ENCODE results near the gene UBR1.
"Not testable (repeated sequence)": the region's sequence is repeated elsewhere in the genome, so short reads cannot be mapped to it uniquely, and the experiment has no call there.

Gene UBR1

GRCh38 chr15:43105778-43106485 is at the start of gene UBR1:
Gene UBR1 (minus strand): TSS chr15:43106038. CDS start chr15:43106022, 16 bp downstream.
- DNase-seq, result peak; percentile 96

- no peak for DNase-seq
These were observed 47.4 kb upstream of the UBR1 start for GRCh38 chr15:43153269-43153668.

DNA sequence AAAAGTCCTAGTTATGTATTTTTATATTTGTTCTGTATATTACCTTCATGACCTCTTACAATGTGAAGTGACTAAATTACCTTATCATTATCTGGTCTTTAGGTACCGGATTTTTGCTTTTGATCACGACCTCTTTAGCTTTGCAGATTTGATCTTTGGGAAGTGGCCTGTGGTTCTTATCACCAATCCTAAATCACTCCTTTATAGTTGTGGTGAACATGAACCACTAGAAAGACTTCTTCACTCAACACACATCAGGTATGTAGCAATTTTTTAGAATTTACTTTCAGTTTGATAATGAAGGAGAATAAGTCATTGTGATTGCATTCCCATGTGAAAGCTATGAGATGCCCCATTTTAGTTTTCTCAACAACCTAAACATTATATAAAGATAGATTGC is 45.9 kb upstream of the UBR1 start:
- no peak for DNase-seq

DNA sequence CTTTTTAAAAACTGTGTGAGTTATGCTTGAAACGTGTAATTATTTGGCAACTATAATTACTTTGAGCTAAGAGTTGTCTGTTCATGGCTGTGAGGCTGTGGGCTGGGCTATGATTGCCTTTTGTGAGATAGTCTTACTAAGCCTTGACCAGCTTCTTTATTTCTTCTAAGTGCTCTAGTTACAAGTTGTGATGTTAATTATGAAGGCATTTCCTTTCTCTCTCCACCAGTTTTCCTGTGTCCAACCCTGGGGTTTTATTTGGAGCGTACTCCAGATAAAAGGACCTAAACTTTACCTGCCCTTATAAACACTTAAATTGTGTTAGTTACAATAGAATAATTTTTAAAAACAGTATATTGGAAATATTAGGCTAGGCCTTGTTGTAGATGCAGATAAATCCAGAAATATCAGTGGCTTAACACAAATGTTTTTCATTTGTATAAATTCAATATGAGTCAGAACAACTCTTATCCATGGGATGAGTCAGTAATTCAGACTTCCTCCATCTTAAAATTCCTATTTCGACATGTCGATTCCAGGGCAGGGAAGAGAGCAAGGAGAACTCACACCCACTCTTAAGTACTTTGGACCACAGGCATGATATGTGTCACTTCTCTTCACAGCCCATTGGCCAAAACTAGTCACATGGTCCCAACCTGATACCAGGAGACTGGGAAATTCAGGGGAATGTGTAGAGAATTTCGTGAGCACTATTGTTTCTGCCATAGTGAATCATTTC is 44.5 kb upstream of the UBR1 start:
- peak; percentile 99 for DNase-seq

- DNase-seq, result no peak
These were observed 40.3 kb upstream of the UBR1 start for GRCh38 chr15:43146184-43146583.

- DNase-seq, result no peak
These were observed 38.7 kb upstream of the UBR1 start for GRCh38 chr15:43144512-43144911.

- DNase-seq, result peak; percentile 19
These were observed 37.5 kb upstream of the UBR1 start for GRCh38 chr15:43143203-43143941.

DNA sequence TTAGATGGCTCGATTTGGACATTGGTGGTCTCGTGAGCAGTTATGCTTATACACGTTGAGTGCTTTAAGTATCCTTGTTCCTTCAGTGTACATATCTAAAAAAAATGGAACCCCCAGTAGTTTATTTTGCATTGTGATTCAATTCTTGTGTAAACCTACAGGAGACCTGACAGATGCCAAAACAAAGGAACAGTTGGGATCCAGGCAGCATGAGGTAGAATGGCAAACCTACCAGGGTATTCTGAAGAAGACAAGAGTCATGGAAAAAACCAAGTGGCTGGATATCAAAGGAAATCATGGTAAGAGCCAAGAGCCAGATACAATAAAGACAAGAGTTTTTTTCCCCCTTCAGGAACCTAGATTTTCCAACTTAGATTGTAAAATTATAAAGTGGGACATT is 29.5 kb upstream of the UBR1 start:
- DNase-seq, result no peak

GRCh38 chr15:43134157-43134635 is 28.4 kb upstream of the UBR1 start:
- no peak for DNase-seq

DNA sequence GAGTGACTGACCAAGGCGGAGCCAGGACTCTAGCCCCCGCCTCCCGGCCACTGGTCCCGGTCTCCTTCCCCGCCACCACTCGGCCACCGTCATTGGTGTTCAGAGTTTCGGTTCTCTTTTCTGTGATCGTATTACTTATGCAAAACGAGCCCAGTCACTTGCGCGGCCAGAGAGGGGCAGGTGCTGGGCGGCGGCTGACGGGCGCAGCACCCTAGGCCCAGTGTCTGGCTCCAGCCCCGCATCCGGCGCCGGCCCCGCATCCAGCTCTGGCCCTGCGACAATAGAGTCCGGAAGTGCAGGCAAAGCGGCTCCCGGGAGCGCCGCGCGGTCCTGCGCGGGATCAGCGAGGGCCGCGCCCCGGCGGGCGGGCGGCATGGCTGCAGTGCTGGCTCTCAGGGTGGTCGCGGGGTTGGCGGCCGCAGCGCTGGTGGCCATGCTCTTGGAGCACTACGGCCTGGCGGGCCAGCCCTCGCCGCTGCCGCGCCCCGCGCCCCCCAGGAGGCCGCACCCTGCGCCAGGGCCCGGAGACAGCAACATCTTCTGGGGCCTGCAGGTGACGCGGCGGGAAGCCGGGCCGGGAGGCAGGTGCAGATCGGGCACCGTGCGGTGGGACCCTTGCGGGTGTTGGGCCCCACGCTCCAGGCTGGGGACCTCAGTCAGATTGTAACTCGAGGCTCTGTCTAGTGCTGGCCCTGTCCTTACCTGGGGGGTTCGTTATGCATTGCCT is 27.8 kb upstream of the UBR1 start, which contains the start of gene TMEM62:
Gene TMEM62 (plus strand): TSS at position 157 of the 727 bp plus-strand sequence. CDS start 217 bp downstream, at position 374.
- peak; percentile 57 for DNase-seq

DNA sequence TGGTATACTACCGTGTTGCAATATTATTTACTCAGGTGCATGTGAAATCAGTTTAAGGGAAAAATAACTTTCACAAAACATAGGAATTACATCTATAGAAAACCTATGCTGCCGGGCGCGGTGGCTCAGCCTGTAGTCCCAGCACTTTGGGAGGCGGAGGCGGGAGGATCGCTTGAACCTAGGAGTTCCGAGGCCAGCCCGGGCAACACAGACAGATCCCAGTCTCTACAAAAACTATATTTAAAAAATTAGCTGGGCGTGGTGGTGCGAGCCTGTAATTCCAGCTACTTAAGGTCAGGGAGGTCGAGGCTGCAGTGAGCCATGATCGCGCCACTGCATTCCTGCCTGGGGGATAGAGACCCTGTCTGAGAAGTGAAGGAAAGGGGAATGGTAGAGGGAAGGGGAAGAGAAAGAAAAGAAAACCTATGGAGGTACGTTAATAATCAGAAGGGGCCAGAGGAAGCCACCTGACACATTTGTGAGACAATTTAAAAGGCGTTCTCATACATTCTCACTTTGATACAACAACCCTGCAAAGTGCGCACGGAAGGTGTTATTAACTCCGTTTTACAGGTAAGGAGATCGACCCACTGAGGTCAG is 27.1 kb upstream of the UBR1 start:
- no peak for DNase-seq

DNA sequence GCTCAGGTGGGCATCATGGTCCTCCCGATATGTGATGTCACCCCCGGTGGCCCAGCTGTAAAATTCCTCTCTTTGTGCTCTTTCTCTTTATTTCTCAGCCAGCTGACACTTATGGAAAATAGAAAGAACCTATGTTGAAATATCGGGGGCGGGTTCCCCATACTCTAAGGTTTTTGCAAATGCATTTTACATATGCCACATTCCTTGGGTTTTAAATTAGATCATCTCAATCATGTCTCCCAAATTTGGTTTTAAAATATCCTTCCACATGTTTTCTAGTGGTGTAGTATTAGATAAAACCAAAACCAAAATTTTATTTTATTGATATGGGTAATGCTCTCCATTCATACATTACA is 23.1 kb upstream of the UBR1 start:
- DNase-seq, result no peak

DNA sequence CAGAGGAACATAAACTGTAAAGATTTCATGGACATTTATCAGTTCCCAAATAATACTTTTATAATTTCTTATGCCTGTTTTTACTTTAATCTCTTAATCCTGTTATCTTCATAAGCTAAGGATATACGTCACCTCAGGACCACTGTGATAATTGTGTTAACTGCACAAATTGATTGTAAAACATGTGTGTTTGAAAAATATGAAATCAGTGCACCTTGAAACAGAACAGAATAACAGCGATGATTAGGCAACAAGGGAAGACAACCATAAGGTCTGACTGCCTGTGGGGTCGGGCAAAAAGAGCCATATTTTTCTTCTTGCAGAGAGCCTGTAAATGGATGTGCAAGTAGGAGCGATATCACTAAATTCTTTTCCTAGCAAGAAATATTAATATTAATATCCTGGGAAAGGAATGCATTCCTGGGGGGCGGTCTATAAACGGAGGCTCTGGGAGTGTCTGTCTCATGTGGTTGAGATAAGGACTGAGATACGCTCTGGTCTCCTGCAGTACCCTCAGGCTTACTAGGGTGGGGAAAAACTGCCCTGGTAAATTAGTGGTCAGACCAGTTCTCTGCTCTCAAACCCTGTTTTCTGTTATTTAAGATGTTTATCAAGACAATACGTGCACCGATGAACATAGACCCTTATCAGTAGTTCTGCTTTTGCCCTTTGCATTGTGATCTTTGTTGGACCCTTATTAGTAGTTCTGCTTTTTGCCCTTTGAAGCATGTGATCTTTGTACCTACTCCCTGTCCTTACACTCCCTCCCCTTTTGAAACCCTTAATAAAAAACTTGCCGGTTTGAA is 22.5 kb upstream of the UBR1 start:
- DNase-seq, result not testable (repeated sequence)

DNA sequence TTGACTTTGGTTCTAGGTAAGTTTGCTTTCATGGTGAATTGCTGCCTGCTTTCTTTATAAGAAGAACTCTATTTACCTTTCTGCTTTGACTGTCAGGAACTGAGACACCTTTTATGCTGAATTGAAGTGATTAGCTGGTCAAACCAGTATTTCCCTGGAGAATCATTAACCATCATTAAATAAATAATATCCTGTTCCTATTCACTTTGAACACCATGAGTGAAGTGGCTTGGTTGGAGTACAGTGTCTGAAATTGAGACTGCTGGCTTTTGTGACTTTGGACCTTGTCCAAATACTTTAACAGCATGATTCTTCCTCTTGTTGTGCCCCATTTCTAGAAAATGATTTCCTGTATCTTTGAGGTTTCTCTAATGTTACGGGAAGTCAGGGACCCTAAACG is 21.9 kb upstream of the UBR1 start:
- DNase-seq, result no peak

GRCh38 chr15:43126356-43126755 is 20.5 kb upstream of the UBR1 start:
- no peak for DNase-seq

DNA sequence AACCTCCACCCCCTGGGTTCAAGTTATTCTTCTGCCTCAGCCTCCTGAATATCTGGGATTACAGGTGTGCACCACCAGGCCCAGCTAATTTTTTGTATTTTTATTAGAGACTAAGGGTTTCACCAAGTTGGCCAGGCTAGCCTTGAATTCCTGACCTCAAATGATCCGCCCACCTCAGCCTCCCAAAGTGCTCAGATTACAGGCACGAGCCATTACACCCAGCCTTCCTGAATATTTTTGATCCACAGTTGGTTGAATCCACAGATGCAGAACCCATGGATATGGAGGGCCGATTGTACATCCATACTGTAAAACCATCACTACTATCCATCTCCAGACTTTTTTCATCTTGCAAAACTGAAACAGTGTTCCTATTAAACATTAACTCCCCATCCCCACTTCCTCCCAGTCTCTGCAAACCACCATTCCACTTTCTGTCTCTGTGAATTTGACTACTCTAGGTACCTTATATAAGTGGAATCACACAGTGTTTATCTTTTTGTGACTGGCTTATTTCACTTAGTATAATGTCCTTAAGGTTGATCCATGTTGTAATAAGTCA is 19.3 kb upstream of the UBR1 start:
- no peak for DNase-seq

DNA sequence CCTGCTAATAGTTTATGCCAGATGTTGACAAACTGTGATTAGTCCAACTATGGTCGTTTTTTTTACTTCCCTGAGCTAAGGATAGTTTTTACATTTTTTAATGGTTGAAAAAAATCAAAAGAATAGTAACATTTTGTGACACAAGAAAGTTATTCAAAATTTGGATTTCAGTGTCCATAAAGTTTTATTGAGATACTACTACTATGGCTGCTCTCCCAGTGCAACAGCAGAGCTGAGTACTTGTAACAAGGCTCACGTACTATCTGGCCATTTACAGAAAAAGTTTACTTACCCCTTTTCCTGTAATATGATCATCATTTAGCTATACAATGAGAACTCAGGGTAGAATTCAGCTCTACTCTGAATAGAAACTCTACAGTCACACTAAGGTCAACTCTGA is 16.0 kb upstream of the UBR1 start:
- DNase-seq, result no peak

GRCh38 chr15:43118829-43119228 is 13.0 kb upstream of the UBR1 start:
- no peak for DNase-seq

GRCh38 chr15:43118286-43118685 is 12.4 kb upstream of the UBR1 start:
- no peak for DNase-seq

DNA sequence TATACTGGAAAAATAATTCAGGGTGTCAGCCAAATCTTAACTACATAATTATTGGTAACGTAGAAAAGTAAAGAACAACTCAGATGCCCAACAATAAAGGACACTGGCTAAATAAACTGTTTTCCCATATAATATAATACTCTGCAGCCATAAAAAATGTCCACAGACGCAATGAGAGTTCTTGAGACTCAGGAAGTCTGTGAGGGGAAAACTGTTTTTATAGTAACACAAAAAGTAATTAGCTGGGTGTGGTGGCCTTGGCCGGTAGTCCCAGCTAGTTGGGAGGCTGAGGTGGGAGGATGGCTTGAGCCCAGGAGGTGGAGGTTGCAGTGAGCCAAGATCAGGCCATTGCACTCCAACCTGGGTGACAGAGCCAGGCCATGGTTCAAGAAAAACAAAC is 5.5 kb upstream of the UBR1 start:
- no peak for DNase-seq

GRCh38 chr15:43107751-43108150 is 1.9 kb upstream of the UBR1 start:
- no peak for DNase-seq

All from fibroblast of skin of right biceps (primary cell).